Neural crest cell (in vitro differentiated cells): ENCODE data around the gene SNX25. TPM values are rescaled to one million over a fixed set of nuclear protein-coding genes. Genes with fewer than 3 reads are reported as not detected.
A peak's percentile ranks its signal among the peaks of the same experiment; 100 is the strongest.
"Not testable (repeated sequence)": the region's sequence is repeated elsewhere in the genome, so short reads cannot be mapped to it uniquely, and the experiment has no call there.

Source experiments
- DNase-seq: peaks from one replicate; pipeline ENCODE4 v3.0.0; 2021; ENCODE audit warnings: low read depth, mixed read lengths, low spot score
- H3K27ac Mint-ChIP-seq: one replicate; pipeline ENCODE4 v1.8.0; 2021; ENCODE audit warnings: mild to moderate bottlenecking, mixed read lengths; ENCODE audit not compliant: unreplicated experiment
- H3K27me3 Mint-ChIP-seq: 2 replicates; pipeline ENCODE4 v1.8.0; 2021; ENCODE audit warnings: low read depth, mild to moderate bottlenecking, mixed read lengths
- H3K36me3 Mint-ChIP-seq: 2 replicates; pipeline ENCODE4 v1.8.0; 2021; ENCODE audit warnings: low read depth, mild to moderate bottlenecking, mixed read lengths
- H3K4me1 Mint-ChIP-seq: 2 replicates; pipeline ENCODE4 v1.8.0; 2021; ENCODE audit warnings: mixed read lengths
- H3K4me3 Mint-ChIP-seq: one replicate; pipeline ENCODE4 v1.8.0; 2021; ENCODE audit warnings: mild to moderate bottlenecking, mixed read lengths
- H3K9me3 Mint-ChIP-seq: 2 replicates; pipeline ENCODE4 v1.8.0; 2021; ENCODE audit warnings: mixed read lengths
- total RNA-seq: library from RNA; stranded (reverse); gene quantifications from 2 replicates; pipeline ENCODE4 v1.2.1, GENCODE V29; 2021
- TF ChIP-seq, protein P1 (sequence below): fragments of 200-600 bp; sonication (generic); conservative IDR thresholded peaks from 2 replicates; pipeline ENCODE4 v1.5.0; 2021; ENCODE audit warnings: antibody characterized with exemption, mild to moderate bottlenecking

SNX25 gene
- total RNA-seq, 1 donor from 2014 or later, result 9.7 TPM

DNA sequence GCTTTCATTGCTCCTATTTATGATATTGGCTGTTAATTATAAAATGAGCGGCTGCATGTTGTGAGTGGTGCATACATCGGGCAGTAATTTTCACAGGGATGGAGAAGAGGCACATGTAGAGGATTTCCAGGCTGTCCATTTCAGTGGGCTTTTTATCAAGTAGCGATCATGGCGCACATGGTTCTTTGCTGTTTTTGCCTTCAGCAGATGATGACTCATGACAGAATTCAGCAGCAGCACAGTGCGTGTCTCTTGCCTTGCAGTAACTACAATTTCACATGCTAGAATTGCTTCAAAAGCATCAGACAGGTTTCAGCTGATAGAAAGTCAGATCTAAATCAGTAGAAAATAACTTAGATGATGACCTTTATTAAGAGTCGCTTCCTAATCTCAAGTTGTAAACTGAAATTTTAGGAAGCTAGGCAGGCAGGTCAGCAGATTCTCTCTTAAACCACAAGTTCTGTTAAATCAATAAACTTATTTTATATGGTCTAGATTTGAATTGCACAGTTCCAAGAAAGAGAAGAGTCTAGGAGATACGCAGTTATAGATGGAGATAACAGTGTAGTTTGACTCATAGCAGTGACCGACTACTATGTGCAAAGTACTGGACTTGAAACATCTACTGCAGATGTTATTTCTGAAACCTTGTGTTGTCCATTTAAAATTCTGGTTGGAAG, 150.5 kb downstream of the SNX25 start:
- TF ChIP-seq, protein P1, sequence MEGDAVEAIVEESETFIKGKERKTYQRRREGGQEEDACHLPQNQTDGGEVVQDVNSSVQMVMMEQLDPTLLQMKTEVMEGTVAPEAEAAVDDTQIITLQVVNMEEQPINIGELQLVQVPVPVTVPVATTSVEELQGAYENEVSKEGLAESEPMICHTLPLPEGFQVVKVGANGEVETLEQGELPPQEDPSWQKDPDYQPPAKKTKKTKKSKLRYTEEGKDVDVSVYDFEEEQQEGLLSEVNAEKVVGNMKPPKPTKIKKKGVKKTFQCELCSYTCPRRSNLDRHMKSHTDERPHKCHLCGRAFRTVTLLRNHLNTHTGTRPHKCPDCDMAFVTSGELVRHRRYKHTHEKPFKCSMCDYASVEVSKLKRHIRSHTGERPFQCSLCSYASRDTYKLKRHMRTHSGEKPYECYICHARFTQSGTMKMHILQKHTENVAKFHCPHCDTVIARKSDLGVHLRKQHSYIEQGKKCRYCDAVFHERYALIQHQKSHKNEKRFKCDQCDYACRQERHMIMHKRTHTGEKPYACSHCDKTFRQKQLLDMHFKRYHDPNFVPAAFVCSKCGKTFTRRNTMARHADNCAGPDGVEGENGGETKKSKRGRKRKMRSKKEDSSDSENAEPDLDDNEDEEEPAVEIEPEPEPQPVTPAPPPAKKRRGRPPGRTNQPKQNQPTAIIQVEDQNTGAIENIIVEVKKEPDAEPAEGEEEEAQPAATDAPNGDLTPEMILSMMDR, result no peak
- Mint-ChIP-seq H3K27ac (no peak overlapping the region), H3K4me3 (no peak overlapping the region), H3K9me3 (no peaks in the 10 kb centered on the region), H3K27me3 (no peaks in the 10 kb centered on the region), H3K4me1 (no peaks in the 10 kb centered on the region), H3K36me3 (peaks cover 4% of the 10 kb centered on the region)
- DNase-seq, result no peak

DNA sequence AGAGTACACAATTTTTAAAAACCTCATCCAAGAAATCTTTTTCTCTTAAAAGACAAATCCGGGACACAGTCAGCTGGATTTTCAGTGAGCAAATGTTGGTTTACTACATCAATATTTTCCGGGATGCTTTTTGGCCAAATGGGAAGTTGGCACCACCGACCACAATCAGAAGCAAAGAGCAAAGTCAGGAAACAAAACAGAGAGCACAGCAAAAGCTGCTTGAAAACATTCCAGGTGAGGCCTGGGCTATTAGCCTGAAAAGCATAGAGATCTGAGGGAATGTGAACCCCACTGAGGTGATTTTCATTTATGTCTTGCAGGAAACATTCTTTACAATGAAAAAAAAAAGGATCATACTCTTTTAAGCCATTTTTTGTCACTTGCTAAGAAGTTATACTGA, 152.5 kb downstream of the SNX25 start:
- no peaks in the 10 kb centered on the region for H3K9me3 Mint-ChIP-seq
- TF ChIP-seq, protein P1, result no peak
- no peaks in the 10 kb centered on the region for H3K27me3 Mint-ChIP-seq
- DNase-seq, result no peak
- H3K36me3 Mint-ChIP-seq, result peaks cover 4% of the 10 kb centered on the region
- no peak overlapping the region for H3K27ac Mint-ChIP-seq
- no peaks in the 10 kb centered on the region for H3K4me1 Mint-ChIP-seq
- H3K4me3 Mint-ChIP-seq, result no peak overlapping the region

DNA sequence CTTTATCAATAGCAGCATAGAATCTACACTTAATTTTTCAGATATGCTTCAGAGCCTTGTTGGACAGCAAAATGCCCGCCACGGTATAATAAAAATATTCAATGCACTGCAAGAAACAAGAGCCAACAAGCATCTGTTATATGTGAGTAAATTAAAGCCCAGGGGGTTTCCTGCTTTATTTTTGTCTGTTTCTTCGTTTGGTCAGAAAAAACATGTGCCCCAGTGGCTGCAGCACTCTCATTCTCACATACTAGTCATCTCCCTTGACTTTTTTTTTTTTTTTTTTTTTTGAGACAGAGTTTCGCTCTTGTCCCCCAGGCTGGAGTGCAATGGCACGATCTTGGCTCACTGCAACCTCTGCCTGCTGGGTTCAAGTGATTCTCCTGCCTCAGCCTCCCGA, 153.2 kb downstream of the SNX25 start:
- not testable (repeated sequence) for H3K27ac Mint-ChIP-seq, H3K27me3 Mint-ChIP-seq, H3K4me3 Mint-ChIP-seq, H3K36me3 Mint-ChIP-seq, H3K9me3 Mint-ChIP-seq, DNase-seq, H3K4me1 Mint-ChIP-seq

DNA sequence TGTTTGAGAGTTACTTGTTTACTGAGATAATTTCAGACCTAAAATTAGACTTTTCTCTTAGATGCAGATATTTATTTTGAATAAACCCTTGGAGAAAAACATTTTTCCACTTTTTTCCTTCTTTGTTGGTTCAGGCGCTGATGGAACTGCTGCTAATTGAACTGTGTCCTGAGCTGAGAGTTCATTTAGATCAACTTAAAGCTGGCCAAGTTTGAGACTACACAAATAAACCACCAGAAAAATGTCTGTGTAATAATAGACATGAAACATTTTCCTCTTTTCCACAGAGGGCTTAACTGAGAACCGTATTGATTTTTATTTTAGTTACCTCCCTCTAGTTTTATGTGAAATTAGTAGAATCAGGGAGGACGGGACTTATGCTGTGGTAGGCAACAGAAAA, 153.9 kb downstream of the SNX25 start:
- Mint-ChIP-seq H3K9me3 (no peaks in the 10 kb centered on the region), H3K4me3 (no peak overlapping the region), H3K36me3 (peaks cover under 1% of the 10 kb centered on the region), H3K4me1 (no peaks in the 10 kb centered on the region), H3K27ac (no peak overlapping the region), H3K27me3 (no peaks in the 10 kb centered on the region)
- DNase-seq, result no peak
- TF ChIP-seq, protein P1, result no peak

DNA sequence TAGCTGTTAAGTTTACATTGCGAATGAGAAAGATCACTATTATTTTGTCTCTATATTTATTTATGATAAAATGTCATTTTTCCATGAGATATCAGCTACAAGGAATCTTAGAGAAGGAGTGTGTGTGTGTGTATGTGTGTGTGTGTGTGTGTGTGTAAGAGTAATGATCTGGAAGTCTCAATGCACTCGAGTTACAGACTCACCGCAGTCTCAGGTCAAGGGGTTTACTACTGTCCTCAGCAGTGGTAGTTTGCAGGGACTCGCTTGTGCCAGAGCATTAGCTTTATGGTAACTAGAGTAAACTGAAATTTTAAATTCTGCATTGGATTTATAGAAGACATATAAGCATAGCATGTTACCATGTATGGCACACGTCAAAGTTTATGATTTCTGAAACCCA, 155.5 kb downstream of the SNX25 start:
- Mint-ChIP-seq H3K4me3 (no peak overlapping the region), H3K9me3 (no peaks in the 10 kb centered on the region), H3K36me3 (peaks cover 3% of the 10 kb centered on the region), H3K4me1 (peaks cover 3% of the 10 kb centered on the region), H3K27ac (no peak overlapping the region), H3K27me3 (no peaks in the 10 kb centered on the region)
- TF ChIP-seq, protein P1, result no peak
- no peak for DNase-seq

DNA sequence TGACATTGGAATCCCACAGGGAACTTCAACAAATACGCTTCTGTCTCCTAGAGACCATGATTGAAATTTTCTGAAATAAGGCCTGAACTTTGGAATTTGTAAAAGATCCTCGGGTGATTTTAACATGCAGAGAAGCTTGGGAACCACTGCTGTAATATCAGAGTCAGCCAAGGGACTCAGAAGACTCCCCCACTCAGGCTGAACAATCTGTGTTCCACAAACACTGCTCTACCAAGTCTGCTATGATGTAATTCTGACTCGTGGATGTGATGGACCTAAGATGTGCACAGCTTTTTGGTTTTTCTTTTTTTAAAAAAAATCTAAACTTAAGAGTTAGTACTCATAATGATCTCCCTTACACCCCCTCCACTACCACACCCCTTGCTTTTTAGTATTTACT, 160.3 kb downstream of the SNX25 start:
- no peak for DNase-seq
- TF ChIP-seq, protein P1, result no peak

More for the DNA sequence above, 160.3 kb downstream of the SNX25 start:
- Mint-ChIP-seq H3K36me3 (peaks cover 9% of the 10 kb centered on the region), H3K4me3 (no peak overlapping the region), H3K27me3 (no peaks in the 10 kb centered on the region), H3K9me3 (no peaks in the 10 kb centered on the region), H3K4me1 (peaks cover 14% of the 10 kb centered on the region), H3K27ac (peak overlapping the region; percentile 35)
